Transverse colon (tissue), 3 donors: Measurements from ENCODE around the gene CALHM4.

ENCODE experiments used
- CTCF ChIP-seq, 5 experiments: fragments of 200-600 bp in 3 of 5; fragments of 450-650 bp in 2 of 5; sonication (generic) in 3 of 5; IDR thresholded peaks; 1 replicate in 2 of 5; 2 replicates in 3 of 5; pipeline ENCODE4 v1.5.1; 2016 to 2017; ENCODE audit warnings: antibody characterized with exemption in 5 of 5, inconsistent platforms in 3 of 5, mild to moderate bottlenecking in 2 of 5, moderate library complexity in 1 of 5
- POLR2A ChIP-seq: fragments of 450-650 bp; IDR thresholded peaks from one replicate; pipeline ENCODE4 v1.6.1; 2016; ENCODE audit warnings: antibody characterized with exemption, mild to moderate bottlenecking, moderate library complexity

- TF ChIP-seq CTCF (IDR thresholded peaks at IDR 0.05) (no peak), POLR2A (no peak)
Observed at GRCh38 chr6:116524236-116524635, 29.3 kb upstream of the CALHM4 start.
